HFFc6 (cell line): Measurements from ENCODE around the gene PARP11. TPM values are rescaled to one million over a fixed set of nuclear protein-coding genes. Genes with fewer than 3 reads are reported as not detected.
"Not testable (repeated sequence)": the region's sequence is repeated elsewhere in the genome, so short reads cannot be mapped to it uniquely, and the experiment has no call there.

Experiments used
- DNase-seq: peaks from one replicate; pipeline ENCODE4 v3.0.0-alpha.2; 2018
- H3K27ac Mint-ChIP-seq: 2 replicates; pipeline ENCODE4 v1.8.0; 2020; ENCODE audit warnings: mild to moderate bottlenecking, mixed read lengths
- H3K27me3 Mint-ChIP-seq: 2 replicates; pipeline ENCODE4 v1.8.0; 2021; ENCODE audit warnings: mild to moderate bottlenecking, moderate library complexity, mixed read lengths; ENCODE audit not compliant: insufficient read depth
- H3K36me3 Mint-ChIP-seq: 2 replicates; pipeline ENCODE4 v1.8.0; 2021; ENCODE audit warnings: low read depth, mixed read lengths
- H3K4me1 Mint-ChIP-seq: 2 replicates; pipeline ENCODE4 v1.8.0; 2020; ENCODE audit warnings: low read depth, mixed read lengths
- H3K4me3 Mint-ChIP-seq: 2 replicates; pipeline ENCODE4 v1.8.0; 2020; ENCODE audit warnings: mild to moderate bottlenecking, moderate library complexity, mixed read lengths
- H3K9me3 Mint-ChIP-seq: 2 replicates; pipeline ENCODE4 v1.8.0; 2020; ENCODE audit warnings: mild to moderate bottlenecking, mixed read lengths
- total RNA-seq, 6 experiments: library from RNA; stranded (reverse); fragmentation: NEBNext Ultra II Directional; extraction: Animal tissue kit (Norgen Biotek cat#: 25700); gene quantifications; 2 replicates in 1 of 6; 3 replicates in 5 of 6; pipeline ENCODE4 v1.2.3, GENCODE V29; 2021
- TF ChIP-seq, protein P1 (sequence below): fragments of 200-600 bp; sonication (generic); IDR thresholded peaks from 2 replicates; pipeline ENCODE4 v1.5.0; 2021; ENCODE audit warnings: antibody characterized with exemption, mild to moderate bottlenecking

The PARP11 gene
- total RNA-seq, 6 experiments from 2014 or later, result 3.2 to 5.0 (median 3.3) TPM

DNA sequence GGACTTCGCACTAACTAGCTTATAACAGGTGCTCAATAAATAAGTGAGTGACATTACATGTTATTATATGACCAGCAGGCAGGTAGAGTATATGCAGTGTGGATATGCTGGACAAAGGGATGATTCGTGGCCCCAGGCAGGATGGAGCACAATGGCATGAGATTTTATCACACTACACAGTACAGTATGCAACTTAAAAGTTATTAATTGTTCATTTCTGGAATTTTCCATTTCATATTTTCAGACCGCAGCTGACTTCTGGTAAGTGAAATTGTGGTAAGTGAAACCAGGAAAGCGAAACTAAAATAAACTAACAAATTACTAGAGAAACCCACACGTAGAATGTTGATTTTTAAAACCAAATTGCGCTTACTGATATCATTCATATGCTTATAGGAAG is 3.3 kb downstream of the PARP11 start:
- Mint-ChIP-seq H3K27me3 (no peaks in the 10 kb centered on the region; the same call in 1 of the 2 replicates), H3K9me3 (peaks cover 12% of the 10 kb centered on the region), H3K4me1 (peaks cover 16% of the 10 kb centered on the region), H3K36me3 (peaks cover 12% of the 10 kb centered on the region), H3K27ac (no peak overlapping the region), H3K4me3 (no peak overlapping the region)
- no peak for DNase-seq
- TF ChIP-seq, protein P1, sequence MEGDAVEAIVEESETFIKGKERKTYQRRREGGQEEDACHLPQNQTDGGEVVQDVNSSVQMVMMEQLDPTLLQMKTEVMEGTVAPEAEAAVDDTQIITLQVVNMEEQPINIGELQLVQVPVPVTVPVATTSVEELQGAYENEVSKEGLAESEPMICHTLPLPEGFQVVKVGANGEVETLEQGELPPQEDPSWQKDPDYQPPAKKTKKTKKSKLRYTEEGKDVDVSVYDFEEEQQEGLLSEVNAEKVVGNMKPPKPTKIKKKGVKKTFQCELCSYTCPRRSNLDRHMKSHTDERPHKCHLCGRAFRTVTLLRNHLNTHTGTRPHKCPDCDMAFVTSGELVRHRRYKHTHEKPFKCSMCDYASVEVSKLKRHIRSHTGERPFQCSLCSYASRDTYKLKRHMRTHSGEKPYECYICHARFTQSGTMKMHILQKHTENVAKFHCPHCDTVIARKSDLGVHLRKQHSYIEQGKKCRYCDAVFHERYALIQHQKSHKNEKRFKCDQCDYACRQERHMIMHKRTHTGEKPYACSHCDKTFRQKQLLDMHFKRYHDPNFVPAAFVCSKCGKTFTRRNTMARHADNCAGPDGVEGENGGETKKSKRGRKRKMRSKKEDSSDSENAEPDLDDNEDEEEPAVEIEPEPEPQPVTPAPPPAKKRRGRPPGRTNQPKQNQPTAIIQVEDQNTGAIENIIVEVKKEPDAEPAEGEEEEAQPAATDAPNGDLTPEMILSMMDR, result no peak

DNA sequence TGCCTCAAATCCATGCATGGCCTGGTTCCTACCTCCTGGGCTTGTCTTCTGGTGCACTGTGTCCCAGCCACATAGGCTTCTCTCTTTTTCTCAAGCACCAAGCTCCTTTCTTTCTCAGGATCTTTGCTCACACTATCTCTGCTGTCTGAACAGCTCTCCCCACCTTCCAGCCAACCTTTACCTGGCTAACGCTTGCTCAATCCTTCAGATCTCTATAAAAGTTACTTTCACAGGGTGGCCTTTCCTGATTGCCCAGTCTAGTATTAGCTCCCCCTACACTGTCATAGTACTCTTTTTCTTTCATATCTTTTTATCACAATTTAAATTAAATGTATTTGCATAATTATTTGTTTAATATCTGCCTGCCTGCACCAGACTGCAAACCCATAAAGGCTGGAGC is 3.8 kb downstream of the PARP11 start:
- Mint-ChIP-seq H3K36me3 (peaks cover 12% of the 10 kb centered on the region), H3K9me3 (peaks cover 15% of the 10 kb centered on the region), H3K4me3 (no peak overlapping the region), H3K27ac (no peak overlapping the region), H3K27me3 (no peaks in the 10 kb centered on the region; the same call in 1 of the 2 replicates), H3K4me1 (peaks cover 16% of the 10 kb centered on the region)
- TF ChIP-seq, protein P1, result no peak
- no peak for DNase-seq

DNA sequence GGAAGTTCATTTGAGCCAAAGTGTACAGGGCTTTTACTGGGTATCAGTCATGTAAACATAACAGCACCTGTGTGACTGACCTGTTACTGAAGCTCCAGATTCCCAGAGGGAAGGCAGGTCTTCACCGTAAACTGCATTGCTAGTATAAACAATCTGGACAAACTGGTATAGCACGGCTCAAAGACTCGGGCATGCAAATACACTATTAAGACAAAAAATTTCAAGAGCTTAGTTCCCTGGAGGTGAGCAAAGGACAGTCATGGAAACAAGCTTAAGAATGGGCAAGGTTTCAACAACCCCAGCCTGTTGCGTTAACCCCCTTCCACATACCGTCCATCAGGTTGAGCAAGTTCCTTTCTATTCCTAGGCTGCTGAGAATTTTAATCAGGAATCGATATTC is 9.4 kb downstream of the PARP11 start:
- TF ChIP-seq, protein P1, result no peak
- Mint-ChIP-seq H3K27me3 (no peaks in the 10 kb centered on the region; the same call in 1 of the 2 replicates), H3K4me1 (no peaks in the 10 kb centered on the region), H3K4me3 (no peak overlapping the region), H3K9me3 (peaks cover 15% of the 10 kb centered on the region), H3K36me3 (peaks cover 12% of the 10 kb centered on the region), H3K27ac (no peak overlapping the region)
- DNase-seq, result no peak

DNA sequence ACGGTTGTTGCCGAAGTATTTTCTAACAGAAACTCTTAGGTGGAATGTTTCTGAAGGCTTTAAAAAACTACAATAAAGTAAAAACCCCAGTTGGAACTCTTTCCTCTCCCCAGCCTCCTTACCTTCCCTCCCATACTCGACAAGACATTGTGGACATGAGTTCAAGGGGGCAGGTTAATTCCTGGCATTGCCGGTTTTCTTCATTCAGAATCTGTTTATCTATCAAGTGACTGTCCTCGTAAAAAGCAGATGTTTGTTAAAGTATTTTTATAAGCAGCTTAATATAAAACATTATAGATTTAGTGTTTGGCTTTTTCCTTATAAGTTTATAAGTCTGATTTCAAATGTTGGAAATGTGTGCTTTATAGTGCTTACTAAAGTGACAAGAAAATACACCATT is 30.7 kb downstream of the PARP11 start:
- Mint-ChIP-seq H3K27ac (no peak overlapping the region), H3K9me3 (peaks cover 4% of the 10 kb centered on the region), H3K27me3 (no peaks in the 10 kb centered on the region), H3K36me3 (peaks cover 6% of the 10 kb centered on the region; the same call in 1 of the 2 replicates), H3K4me3 (no peak overlapping the region), H3K4me1 (no peaks in the 10 kb centered on the region)
- no peak for DNase-seq
- TF ChIP-seq, protein P1, result no peak

DNA sequence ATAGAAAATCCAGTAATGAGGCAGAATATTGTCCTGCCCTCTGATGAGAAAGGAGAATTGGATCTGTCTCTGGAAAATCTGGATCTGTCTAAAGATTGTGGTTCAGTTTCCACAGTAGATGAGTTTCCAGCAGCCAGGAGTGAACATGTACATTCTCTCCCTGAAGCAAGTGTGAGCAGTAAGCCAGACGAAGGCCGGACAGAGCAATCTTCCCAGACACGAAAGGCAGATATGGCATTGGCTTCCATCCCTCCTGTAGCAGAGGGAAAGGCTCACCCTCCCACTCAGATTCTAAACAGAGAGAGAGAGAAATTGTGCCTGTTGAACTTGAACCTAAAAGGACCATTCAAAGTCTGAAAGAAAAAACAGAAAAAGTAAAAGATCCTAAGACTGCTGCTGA is 31.4 kb downstream of the PARP11 start:
- TF ChIP-seq, protein P1, result no peak
- Mint-ChIP-seq H3K4me1 (no peaks in the 10 kb centered on the region), H3K4me3 (no peak overlapping the region), H3K27ac (no peak overlapping the region), H3K9me3 (peaks cover 4% of the 10 kb centered on the region; the same call in 1 of the 2 replicates), H3K27me3 (no peaks in the 10 kb centered on the region), H3K36me3 (peaks cover 6% of the 10 kb centered on the region; the same call in 1 of the 2 replicates)
- DNase-seq, result no peak

DNA sequence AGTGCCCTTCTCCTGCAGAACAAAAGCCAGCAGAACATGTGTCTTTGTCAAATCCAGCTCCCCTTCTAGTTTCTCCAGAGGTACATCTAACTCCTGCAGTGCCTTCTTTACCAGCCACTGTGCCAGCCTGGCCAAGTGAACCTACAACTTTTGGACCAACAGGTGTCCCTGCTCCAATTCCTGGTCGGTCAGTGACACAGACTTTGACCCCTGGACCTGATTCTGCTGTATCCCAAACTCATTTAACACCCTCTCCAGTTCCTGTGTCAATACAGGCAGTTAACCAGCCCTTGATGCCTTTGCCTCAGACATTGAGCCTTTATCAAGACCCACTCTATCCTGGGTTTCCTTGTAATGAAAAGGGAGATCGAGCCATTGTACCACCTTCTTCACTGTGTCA is 32.4 kb downstream of the PARP11 start:
- not testable (repeated sequence) for H3K9me3 Mint-ChIP-seq, H3K4me1 Mint-ChIP-seq, H3K27ac Mint-ChIP-seq

DNA sequence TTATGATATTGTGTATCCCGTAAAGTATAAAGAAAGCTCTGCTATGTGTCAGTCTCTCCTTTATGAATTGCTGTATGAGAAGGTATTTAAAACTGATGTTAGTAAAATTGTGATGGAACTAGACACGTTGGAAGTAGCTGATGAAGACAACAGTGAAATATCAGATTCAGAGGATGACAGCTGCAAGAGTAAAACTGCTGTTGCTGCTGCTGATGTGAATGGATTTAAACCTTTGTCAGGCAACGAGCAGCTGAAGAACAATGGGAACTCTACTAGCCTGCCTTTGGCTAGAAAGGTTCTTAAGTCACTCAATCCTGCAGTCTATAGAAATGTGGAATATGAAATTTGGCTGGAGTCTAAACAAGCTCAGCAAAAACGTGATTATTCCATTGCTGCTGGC is 33.5 kb downstream of the PARP11 start:
- H3K27me3 Mint-ChIP-seq, H3K27ac Mint-ChIP-seq, H3K4me3 Mint-ChIP-seq, H3K9me3 Mint-ChIP-seq, H3K4me1 Mint-ChIP-seq, H3K36me3 Mint-ChIP-seq, DNase-seq: not testable (repeated sequence)

More for the DNA sequence above, 32.4 kb downstream of the PARP11 start:
- not testable (repeated sequence) for H3K36me3 Mint-ChIP-seq, H3K27me3 Mint-ChIP-seq, DNase-seq, H3K4me3 Mint-ChIP-seq

DNA sequence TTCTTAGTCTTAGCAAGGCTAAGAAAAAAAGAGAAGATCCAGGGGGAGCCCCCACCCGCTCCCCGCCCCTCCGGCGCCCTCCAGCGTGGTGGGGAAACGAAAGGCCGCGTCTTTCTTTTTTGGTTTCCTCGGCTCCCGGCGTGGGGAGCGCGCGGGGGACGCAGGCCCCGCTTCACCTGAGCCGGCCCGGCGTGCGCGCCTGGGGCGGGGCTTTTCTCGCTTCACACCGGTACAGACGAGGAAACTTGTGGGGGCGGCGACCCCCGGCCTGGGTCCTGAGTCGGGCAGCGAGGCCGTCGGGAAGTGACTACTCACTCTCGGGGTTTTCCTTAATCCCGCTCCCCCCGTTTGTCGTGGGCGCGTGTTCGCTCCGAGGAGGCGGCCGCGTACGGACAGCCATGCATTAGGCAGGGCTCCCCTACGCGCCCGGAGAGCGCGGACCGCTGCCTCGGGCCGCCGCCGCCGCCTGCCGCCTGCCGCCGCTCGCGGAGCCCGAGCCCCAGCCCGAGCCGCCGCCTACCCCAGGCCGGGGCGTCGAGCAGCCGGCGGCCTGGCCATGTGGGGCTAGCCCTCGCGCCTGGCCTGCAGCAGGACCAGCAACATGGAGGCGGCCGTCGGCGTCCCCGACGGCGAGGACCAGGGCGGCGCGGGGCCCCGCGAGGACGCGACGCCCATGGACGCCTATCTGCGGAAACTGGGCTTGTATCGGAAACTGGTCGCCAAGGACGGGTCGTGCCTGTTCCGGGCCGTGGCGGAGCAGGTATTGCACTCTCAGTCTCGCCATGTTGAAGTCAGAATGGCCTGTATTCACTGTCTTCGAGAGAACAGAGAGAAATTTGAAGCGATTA is 34.3 kb downstream of the PARP11 start:
- not testable (repeated sequence) for H3K27ac Mint-ChIP-seq, H3K27me3 Mint-ChIP-seq, H3K4me3 Mint-ChIP-seq, H3K9me3 Mint-ChIP-seq, H3K4me1 Mint-ChIP-seq, DNase-seq, H3K36me3 Mint-ChIP-seq
